IMR-90 (cell line): ENCODE data around the gene ATP11A. TPM values are rescaled to one million over a fixed set of nuclear protein-coding genes. Genes with fewer than 3 reads are reported as not detected.

Experiments used
- ATAC-seq: fragments of 200-7000 bp; cut with Tn5 transposase; 2 replicates; pipeline ENCODE4 v1.9.1; 2020; ENCODE audit warnings: low read depth, mild to moderate bottlenecking, moderate library complexity
- BruUV-seq: library from RNA; stranded (reverse); fragments of 400-500 nt; replicated peaks from 2 replicates; lab custom pipeline; 2021; lab: Mats Ljungman, UMichigan
- CTCF ChIA-PET: fragments of 300-600 bp; formaldehyde crosslinking; extraction: SDS; loops from one replicate; lab custom pipeline; 2021; ENCODE audit warnings: antibody characterized with exemption; lab: Yijun Ruan, JAX
- POLR2A ChIA-PET: fragments of 300-600 bp; sonication (Branson Sonifier 250); formaldehyde crosslinking; loops from one replicate; lab custom pipeline; 2022; ENCODE audit warnings: antibody characterized with exemption; ENCODE audit not compliant: unreplicated experiment; lab: Charles Lee
- DNase-seq: peaks from one replicate; pipeline ENCODE4 v3.0.0; 2013
- H2AFZ ChIP-seq: replicated peaks from 2 replicates; pipeline ENCODE3; 2013; ENCODE audit warnings: low read length, mild to moderate bottlenecking; ENCODE audit not compliant: poor library complexity
- H2AK5ac ChIP-seq: 2 replicates; pipeline ENCODE4 v1.6.1; 2013; ENCODE audit warnings: low read depth, low read length, inconsistent platforms
- H2AK9ac ChIP-seq: replicated peaks from 2 replicates; pipeline ENCODE3; 2013; ENCODE audit warnings: mild to moderate bottlenecking, low read depth, low read length, moderate library complexity; ENCODE audit not compliant: poor library complexity
- H2BK120ac ChIP-seq: 2 replicates; pipeline ENCODE4 v1.6.1; 2013; ENCODE audit warnings: low read depth, low read length, inconsistent platforms
- H2BK15ac ChIP-seq: 3 replicates; pipeline ENCODE4 v1.6.1; 2013; ENCODE audit warnings: low read depth, low read length, inconsistent platforms
- H2BK20ac ChIP-seq: 2 replicates; pipeline ENCODE4 v1.6.1; 2013; ENCODE audit warnings: low read depth, mild to moderate bottlenecking, inconsistent platforms, low read length, moderate library complexity
- H2BK5ac ChIP-seq: 2 replicates; pipeline ENCODE4 v1.6.1; 2013; ENCODE audit warnings: mild to moderate bottlenecking, low read depth, low read length, inconsistent platforms; ENCODE audit not compliant: poor library complexity, severe bottlenecking
- H3K14ac ChIP-seq: replicated peaks from 2 replicates; pipeline ENCODE4 v1.6.1; 2013; ENCODE audit warnings: low read depth, low read length, inconsistent platforms
- H3K18ac ChIP-seq: 2 replicates; pipeline ENCODE4 v1.6.1; 2013; ENCODE audit warnings: low read depth, low read length, control low read depth
- H3K23ac ChIP-seq: 2 replicates; pipeline ENCODE4 v1.6.1; 2013; ENCODE audit warnings: low read depth, low read length, inconsistent platforms
- H3K27ac ChIP-seq: 2 replicates; pipeline ENCODE4 v1.5.1; 2013; ENCODE audit warnings: mild to moderate bottlenecking, control low read depth, low read length; ENCODE audit not compliant: insufficient read depth
- H3K27me3 ChIP-seq: 2 replicates; pipeline ENCODE4 v1.6.1; 2013; ENCODE audit warnings: low read length; ENCODE audit not compliant: control insufficient read depth, insufficient read depth
- H3K36me3 ChIP-seq: 2 replicates; pipeline ENCODE4 v1.6.1; 2013; ENCODE audit warnings: low read length, mixed read lengths; ENCODE audit not compliant: control insufficient read depth, insufficient read depth
- H3K4ac ChIP-seq: 2 replicates; pipeline ENCODE4 v1.6.1; 2013; ENCODE audit warnings: low read depth, low read length, inconsistent platforms
- H3K4me1 ChIP-seq: 2 replicates; pipeline ENCODE4 v1.6.1; 2013; ENCODE audit warnings: low read length, mixed read lengths; ENCODE audit not compliant: control insufficient read depth, insufficient read depth
- H3K4me2 ChIP-seq: 2 replicates; pipeline ENCODE4 v1.6.1; 2013; ENCODE audit warnings: low read depth, mild to moderate bottlenecking, control low read depth, low read length, moderate library complexity
- H3K4me3 ChIP-seq: 2 replicates; pipeline ENCODE4 v1.5.1; 2013; ENCODE audit warnings: low read depth, mild to moderate bottlenecking, control low read depth, low read length, moderate library complexity; ENCODE audit not compliant: insufficient read depth
- H3K56ac ChIP-seq: 2 replicates; pipeline ENCODE4 v1.6.1; 2013; ENCODE audit warnings: low read length, inconsistent platforms; ENCODE audit not compliant: insufficient read depth; ENCODE audit errors: extremely low read depth
- H3K79me1 ChIP-seq, 2 experiments: 2 replicates each; pipeline ENCODE4 v1.6.1; 2013; ENCODE audit warnings: low read length in 2 of 2, inconsistent platforms in 1 of 2, low read depth in 1 of 2
- H3K9ac ChIP-seq: 2 replicates; pipeline ENCODE4 v1.6.1; 2013; ENCODE audit warnings: low read depth, low read length, control low read depth
- H3K9me1 ChIP-seq: 2 replicates; pipeline ENCODE4 v1.6.1; 2013; ENCODE audit warnings: low read length, inconsistent platforms; ENCODE audit not compliant: insufficient read depth
- H3K9me3 ChIP-seq: 2 replicates; pipeline ENCODE4 v1.6.1; 2013; ENCODE audit warnings: low read length; ENCODE audit not compliant: control insufficient read depth, insufficient read depth
- H4K20me1 ChIP-seq: 2 replicates; pipeline ENCODE4 v1.6.1; 2013; ENCODE audit warnings: low read length, inconsistent platforms; ENCODE audit not compliant: insufficient read depth
- H4K5ac ChIP-seq: 2 replicates; pipeline ENCODE4 v1.6.1; 2013; ENCODE audit warnings: mild to moderate bottlenecking, low read depth, low read length, control low read depth
- H4K8ac ChIP-seq, 2 experiments: 2 replicates each; pipeline ENCODE4 v1.6.1; 2013; ENCODE audit warnings: low read depth in 2 of 2, low read length in 2 of 2, control low read depth in 1 of 2, inconsistent platforms in 1 of 2
- H4K91ac ChIP-seq: 2 replicates; pipeline ENCODE4 v1.6.1; 2013; ENCODE audit warnings: low read depth, low read length, inconsistent platforms; ENCODE audit not compliant: insufficient read depth
- BHLHE40 ChIP-seq: fragments of 150-350 bp; IDR thresholded peaks from 2 replicates; pipeline ENCODE4 v1.6.1; 2016; ENCODE audit warnings: mild to moderate bottlenecking, low read depth, low read length
- CHD1 ChIP-seq: IDR thresholded peaks from 2 replicates; pipeline ENCODE4 v1.6.1; 2012; ENCODE audit warnings: low read depth, low read length, improper control_type of control experiment
- CTCF ChIP-seq: conservative IDR thresholded peaks from 2 replicates; pipeline ENCODE4 v1.5.1; 2012; ENCODE audit warnings: mild to moderate bottlenecking, low read depth, low read length, improper control_type of control experiment
- MAFK ChIP-seq: IDR thresholded peaks from 2 replicates; pipeline ENCODE4 v1.6.1; 2012; ENCODE audit warnings: low read depth, low read length, improper control_type of control experiment
- MAZ ChIP-seq: IDR thresholded peaks from 2 replicates; pipeline ENCODE4 v1.6.1; 2012; ENCODE audit warnings: low read depth, mild to moderate bottlenecking, low read length, improper control_type of control experiment, moderate library complexity, borderline replicate concordance
- RAD21 ChIP-seq: IDR thresholded peaks from 2 replicates; pipeline ENCODE4 v1.6.1; 2012; ENCODE audit warnings: low read length, improper control_type of control experiment
- RCOR1 ChIP-seq: IDR thresholded peaks from 2 replicates; pipeline ENCODE4 v1.6.1; 2012; ENCODE audit warnings: mild to moderate bottlenecking, low read length, improper control_type of control experiment; ENCODE audit not compliant: insufficient replicate concordance
- SMC3 ChIP-seq: fragments of 150-350 bp; IDR thresholded peaks from 2 replicates; pipeline ENCODE4 v1.6.1; 2016; ENCODE audit warnings: low read depth, mild to moderate bottlenecking, antibody characterized with exemption, low read length, moderate library complexity
- USF2 ChIP-seq: fragments of 150-350 bp; IDR thresholded peaks from 2 replicates; pipeline ENCODE4 v1.6.1; 2017; ENCODE audit warnings: mild to moderate bottlenecking, antibody characterized with exemption, low read length, low read depth
- WGBS, 2 experiments: methylation state at CpG; one replicate each; pipeline versions ENCODE4 v1.1.5 to v1.1.7; 2013; ENCODE audit warnings: missing lambda C conversion rate in 2 of 2; ENCODE audit not compliant: insufficient read length in 1 of 2; ENCODE audit errors: extremely low coverage in 2 of 2; 5-methylcytosine and 5-hydroxymethylcytosine counted together
- dilution Hi-C: fragments of 300-500 bp; cut with HindIII; formaldehyde crosslinking; loops from one replicate; pipeline ENCODE4 v1.14.3; 2018; ENCODE audit warnings: low sequenced_read_pairs; ENCODE audit not compliant: unreplicated experiment
- in situ Hi-C: fragments of 300-500 bp; cut with MboI; formaldehyde crosslinking; loops from 3 replicates; pipeline ENCODE4 v1.14.3; 2019; ENCODE audit warnings: low sequenced_read_pairs, inconsistent platforms, mixed read lengths
- intact Hi-C: fragments of 100-400 bp; cut with micrococcal nuclease; formaldehyde crosslinking; loops from 2 replicates; pipeline ENCODE4 v1.10.0; 2022
- polyA plus RNA-seq, 3 experiments: library from polyadenylated mRNA; depleted of rRNA; stranded (reverse); fragments of >200 nt; gene quantifications; 2 replicates each; pipeline ENCODE4 v1.2.3, GENCODE V29; 2012; ENCODE audit warnings: low replicate concordance in 1 of 3
- total RNA-seq: library from RNA; depleted of rRNA; stranded (reverse); fragments of >200 nt; gene quantifications from 2 replicates; pipeline ENCODE4 v1.2.3, GENCODE V29; 2012

The ATP11A gene
- total and polyA plus RNA-seq, 2 of the 4 experiments (the other 2 are of a cell fraction), result 8.4 to 12.0 TPM

- no TSS peak for BruUV-seq
- CTCF ChIA-PET, result no interaction called here
Observed at GRCh38 chr13:112838842-112839117, 148.9 kb downstream of the ATP11A start.

More at GRCh38 chr13:112838842-112839117, 148.9 kb downstream of the ATP11A start:
- dilution Hi-C loops (no loop called here), intact Hi-C loops (no loop called here), in situ Hi-C loops (no loop called here)
- peaks cover 44% of the 10 kb centered on the region for H3K36me3 ChIP-seq
- no peak overlapping the region for H3K4me3 ChIP-seq
- H3K27me3 ChIP-seq, result no peaks in the 10 kb centered on the region
- no peak overlapping the region for H3K23ac ChIP-seq
- H2BK15ac ChIP-seq, result no peak overlapping the region
- no peaks in the 10 kb centered on the region for H4K20me1 ChIP-seq
- ATAC-seq (no peak), DNase-seq (no peak)
- H3K9ac ChIP-seq, result no peak overlapping the region
- H2BK20ac ChIP-seq, result no peak overlapping the region
- H2BK120ac ChIP-seq, result no peak overlapping the region
- H3K4me2 ChIP-seq, result no peak overlapping the region
- no peak overlapping the region for H2AK9ac ChIP-seq
- no peak overlapping the region for H3K14ac ChIP-seq
- H2AFZ ChIP-seq, result no peak overlapping the region
- no peak overlapping the region for H3K56ac ChIP-seq
- H4K5ac ChIP-seq, result no peak overlapping the region
- no peak overlapping the region for H3K18ac ChIP-seq
- H4K8ac ChIP-seq, result no peak overlapping the region
- H3K9me3 ChIP-seq, result no peaks in the 10 kb centered on the region
- H4K91ac ChIP-seq, result no peak overlapping the region
- POLR2A ChIA-PET, result no interaction called here
- TF ChIP-seq MAZ (no peak), MAFK (no peak), RAD21 (no peak), BHLHE40 (no peak), SMC3 (no peak), CTCF (no peak), RCOR1 (no peak), USF2 (no peak), CHD1 (no peak)
- H2BK5ac ChIP-seq, result no peak overlapping the region
- no peak overlapping the region for H2AK5ac ChIP-seq
- H3K79me1 ChIP-seq, result no peaks in the 10 kb centered on the region
- no peaks in the 10 kb centered on the region for H3K4me1 ChIP-seq
- 84% methylated on average over 3 of the region's 7 CpGs; no CpG with 5 or more reads in 1 of the 2 experiments for WGBS, 2 experiments
- no peak overlapping the region for H3K4ac ChIP-seq
- no peaks in the 10 kb centered on the region; the same call in 1 of the 2 replicates for H3K9me1 ChIP-seq
- H3K27ac ChIP-seq, result no peak overlapping the region
